Measurements from ENCODE around the gene FBXW9. TPM values are rescaled to one million over a fixed set of nuclear protein-coding genes. Genes with fewer than 3 reads are reported as not detected.

FBXW9 gene
- total RNA-seq, 1 donor from 2014 or later: 1.8 TPM

GRCh38 chr19:12723641-12724426 lies 27.4 kb upstream of the FBXW9 start, which contains the start of gene TNPO2:
Gene TNPO2 (minus strand): TSS chr19:12723932. CDS start chr19:12720977, 2,955 bp downstream.
- intact Hi-C loops (cut with micrococcal nuclease): no loop called here
- H3K4me3 ChIP-seq: peak within 1 kb of the TSS; percentile 83
- peaks cover 46% of the 10 kb centered on the region for H3K4me1 ChIP-seq
- no peaks in the 10 kb centered on the region for H3K9me3 ChIP-seq (replicated peaks)
- no peaks in the 10 kb centered on the region for H3K27me3 ChIP-seq (ENCODE audit: low read depth)
- peaks cover 18% of the 10 kb centered on the region for H3K36me3 ChIP-seq
- peak within 1 kb of the TSS; percentile 96 for H3K27ac ChIP-seq (replicated peaks)
- no peak for TF ChIP-seq CTCF (IDR thresholded peaks at IDR 0.05; ENCODE audit: borderline replicate concordance)
- peak; percentile 47 for DNase-seq

- TF ChIP-seq CTCF (IDR thresholded peaks at IDR 0.05; ENCODE audit: borderline replicate concordance): no peak
- no peaks in the 10 kb centered on the region for H3K27me3 ChIP-seq (ENCODE audit: low read depth)
- intact Hi-C loops (cut with micrococcal nuclease): no loop called here
- peak overlapping the region; percentile 83 for H3K4me3 ChIP-seq
- DNase-seq: no peak
- H3K4me1 ChIP-seq: peaks cover 46% of the 10 kb centered on the region
- no peaks in the 10 kb centered on the region for H3K9me3 ChIP-seq (replicated peaks)
- peak overlapping the region; percentile 96 for H3K27ac ChIP-seq (replicated peaks)
- H3K36me3 ChIP-seq: peaks cover 18% of the 10 kb centered on the region
Measured at GRCh38 chr19:12723381-12723640, 26.9 kb upstream of the FBXW9 start.

GRCh38 chr19:12722566-12723380 lies 26.3 kb upstream of the FBXW9 start:
- Histone ChIP-seq H3K27me3 (ENCODE audit: low read depth) (no peaks in the 10 kb centered on the region), H3K36me3 (peaks cover 18% of the 10 kb centered on the region), H3K4me3 (peak overlapping the region; percentile 83), H3K27ac (replicated peaks) (peak overlapping the region; percentile 96), H3K9me3 (replicated peaks) (no peaks in the 10 kb centered on the region), H3K4me1 (peaks cover 46% of the 10 kb centered on the region)
- no peak for TF ChIP-seq CTCF (IDR thresholded peaks at IDR 0.05; ENCODE audit: borderline replicate concordance)
- intact Hi-C loops (cut with micrococcal nuclease): no loop called here
- peak; percentile 96 for DNase-seq

- no peaks in the 10 kb centered on the region for H3K9me3 ChIP-seq (replicated peaks)
- DNase-seq: peak; percentile 66
- peak overlapping the region; percentile 96 for H3K27ac ChIP-seq (replicated peaks)
- H3K4me3 ChIP-seq: peak overlapping the region; percentile 83
- peaks cover 46% of the 10 kb centered on the region for H3K4me1 ChIP-seq
- intact Hi-C loops (cut with micrococcal nuclease): no loop called here
- H3K36me3 ChIP-seq: peaks cover 26% of the 10 kb centered on the region
- no peak for TF ChIP-seq CTCF (IDR thresholded peaks at IDR 0.05; ENCODE audit: borderline replicate concordance)
- no peaks in the 10 kb centered on the region for H3K27me3 ChIP-seq (ENCODE audit: low read depth)
Measured at GRCh38 chr19:12721656-12722565, 25.5 kb upstream of the FBXW9 start.
